PC-3 (cell line): ENCODE data around the gene INSYN2A.

Source experiments
- EZH2phosphoT487 ChIP-seq: fragments of 300-600 bp; sonication (generic); IDR thresholded peaks from 2 replicates; pipeline ENCODE4 v1.6.1; 2018; ENCODE audit warnings: mild to moderate bottlenecking, antibody characterized with exemption, low read length, borderline replicate concordance
- TF ChIP-seq, protein P1 (sequence below): fragments of 300-600 bp; sonication (generic); conservative IDR thresholded peaks from 2 replicates; pipeline ENCODE4 v1.5.1; 2017; ENCODE audit warnings: antibody characterized with exemption, low read depth, mild to moderate bottlenecking, low read length

DNA sequence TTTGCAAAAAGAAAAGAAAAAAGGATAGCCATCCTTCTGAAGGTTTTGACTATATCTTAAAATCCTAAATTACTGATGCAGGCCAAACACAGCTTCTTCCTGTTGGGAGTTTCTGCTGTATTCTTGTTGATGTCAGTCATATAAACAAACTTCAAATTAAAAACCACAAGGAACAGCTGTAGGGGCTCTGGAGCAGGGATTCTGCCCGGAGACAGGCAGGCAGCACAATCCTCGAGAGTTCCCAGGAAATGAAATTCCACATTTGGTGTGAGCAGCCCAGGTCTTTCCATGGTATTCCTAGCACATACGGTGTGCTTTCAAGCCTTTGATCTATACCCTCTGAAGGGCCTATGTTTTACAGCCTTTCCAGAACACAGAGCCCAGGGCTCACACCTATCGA, 43.2 kb downstream of the INSYN2A start:
- TF ChIP-seq, protein P1, sequence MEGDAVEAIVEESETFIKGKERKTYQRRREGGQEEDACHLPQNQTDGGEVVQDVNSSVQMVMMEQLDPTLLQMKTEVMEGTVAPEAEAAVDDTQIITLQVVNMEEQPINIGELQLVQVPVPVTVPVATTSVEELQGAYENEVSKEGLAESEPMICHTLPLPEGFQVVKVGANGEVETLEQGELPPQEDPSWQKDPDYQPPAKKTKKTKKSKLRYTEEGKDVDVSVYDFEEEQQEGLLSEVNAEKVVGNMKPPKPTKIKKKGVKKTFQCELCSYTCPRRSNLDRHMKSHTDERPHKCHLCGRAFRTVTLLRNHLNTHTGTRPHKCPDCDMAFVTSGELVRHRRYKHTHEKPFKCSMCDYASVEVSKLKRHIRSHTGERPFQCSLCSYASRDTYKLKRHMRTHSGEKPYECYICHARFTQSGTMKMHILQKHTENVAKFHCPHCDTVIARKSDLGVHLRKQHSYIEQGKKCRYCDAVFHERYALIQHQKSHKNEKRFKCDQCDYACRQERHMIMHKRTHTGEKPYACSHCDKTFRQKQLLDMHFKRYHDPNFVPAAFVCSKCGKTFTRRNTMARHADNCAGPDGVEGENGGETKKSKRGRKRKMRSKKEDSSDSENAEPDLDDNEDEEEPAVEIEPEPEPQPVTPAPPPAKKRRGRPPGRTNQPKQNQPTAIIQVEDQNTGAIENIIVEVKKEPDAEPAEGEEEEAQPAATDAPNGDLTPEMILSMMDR, result no peak
- TF ChIP-seq EZH2phosphoT487, result no peak
